ENCODE results near the gene NPHP4. TPM values are rescaled to one million over a fixed set of nuclear protein-coding genes. Genes with fewer than 3 reads are reported as not detected.

NPHP4 gene
- total RNA-seq, 1 experiment from 2014 or later: 18.8 TPM

GRCh38 chr1:6010554-6010953 is 18.3 kb upstream of the NPHP4 start:
- Histone ChIP-seq H4K20me1 (ENCODE audit: low read length) (no peaks in the 10 kb centered on the region), H2AFZ (ENCODE audit: low read length) (no peak overlapping the region), H3K27ac (ENCODE audit: low read length) (no peak overlapping the region), H3K4me3 (ENCODE audit: low read length) (no peak overlapping the region), H3K79me2 (ENCODE audit: low read length) (no peaks in the 10 kb centered on the region), H3K9me2 (replicated peaks; ENCODE audit: low read length) (no peaks in the 10 kb centered on the region), H3K9ac (ENCODE audit: low read length) (no peak overlapping the region), H3K27me3 (ENCODE audit: low read length) (no peaks in the 10 kb centered on the region), H3K4me1 (ENCODE audit: insufficient read depth, low read length) (no peaks in the 10 kb centered on the region), H3K36me3 (ENCODE audit: low read depth, low read length) (no peaks in the 10 kb centered on the region), H3K4me2 (ENCODE audit: low read length) (no peak overlapping the region), H3K9me3 (ENCODE audit: low read length) (no peaks in the 10 kb centered on the region), H3F3A (ENCODE audit: low read length, unreplicated experiment) (no peaks in the 10 kb centered on the region)
- no TSS peak for BruUV-seq (replicated peaks)
- POLR2A ChIA-PET (ENCODE audit: unreplicated experiment): no interaction called here
- DNase-seq: no peak
- TF ChIP-seq EZH2phosphoT487 (IDR thresholded peaks at IDR 0.05; ENCODE audit: borderline replicate concordance, low read length) (no peak), EZH2 (IDR thresholded peaks at IDR 0.05; ENCODE audit: low read length, unreplicated experiment) (no peak), CTCF (conservative IDR thresholded peaks at IDR 0.05; ENCODE audit: low read depth, low read length) (no peak)
- intact Hi-C loops (cut with micrococcal nuclease): no loop called here
- CTCF ChIA-PET: no interaction called here
- ATAC-seq: no peak

- Histone ChIP-seq H4K20me1 (ENCODE audit: low read length) (no peaks in the 10 kb centered on the region), H3K9me2 (replicated peaks; ENCODE audit: low read length) (no peaks in the 10 kb centered on the region), H3K9ac (ENCODE audit: low read length) (no peak overlapping the region), H3K4me1 (ENCODE audit: insufficient read depth, low read length) (no peaks in the 10 kb centered on the region), H3K36me3 (ENCODE audit: low read depth, low read length) (no peaks in the 10 kb centered on the region), H3K27me3 (ENCODE audit: low read length) (no peaks in the 10 kb centered on the region), H3K4me3 (ENCODE audit: low read length) (no peak overlapping the region), H2AFZ (ENCODE audit: low read length) (no peak overlapping the region), H3K27ac (ENCODE audit: low read length) (no peak overlapping the region), H3K4me2 (ENCODE audit: low read length) (no peak overlapping the region), H3K79me2 (ENCODE audit: low read length) (no peaks in the 10 kb centered on the region), H3K9me3 (ENCODE audit: low read length) (no peaks in the 10 kb centered on the region), H3F3A (ENCODE audit: low read length, unreplicated experiment) (no peaks in the 10 kb centered on the region)
- intact Hi-C loops (cut with micrococcal nuclease): no loop called here
- TF ChIP-seq EZH2 (IDR thresholded peaks at IDR 0.05; ENCODE audit: low read length, unreplicated experiment) (no peak), EZH2phosphoT487 (IDR thresholded peaks at IDR 0.05; ENCODE audit: borderline replicate concordance, low read length) (no peak), CTCF (conservative IDR thresholded peaks at IDR 0.05; ENCODE audit: low read depth, low read length) (no peak)
- ATAC-seq: peak; percentile 18; the same call in 1 of the 2 replicates
- no TSS peak for BruUV-seq (replicated peaks)
- POLR2A ChIA-PET (ENCODE audit: unreplicated experiment): no interaction called here
- CTCF ChIA-PET: no interaction called here
- no peak for DNase-seq
Measured at GRCh38 chr1:6009120-6010040, 17.2 kb upstream of the NPHP4 start.

- Histone ChIP-seq H3K79me2 (ENCODE audit: low read length) (no peaks in the 10 kb centered on the region), H3K9me3 (ENCODE audit: low read length) (no peaks in the 10 kb centered on the region), H3K9ac (ENCODE audit: low read length) (no peak overlapping the region), H3F3A (ENCODE audit: low read length, unreplicated experiment) (no peaks in the 10 kb centered on the region), H3K4me1 (ENCODE audit: insufficient read depth, low read length) (no peaks in the 10 kb centered on the region), H3K36me3 (ENCODE audit: low read depth, low read length) (no peaks in the 10 kb centered on the region), H3K27me3 (ENCODE audit: low read length) (no peaks in the 10 kb centered on the region), H3K4me2 (ENCODE audit: low read length) (no peak overlapping the region), H3K9me2 (replicated peaks; ENCODE audit: low read length) (no peaks in the 10 kb centered on the region), H3K4me3 (ENCODE audit: low read length) (no peak overlapping the region), H4K20me1 (ENCODE audit: low read length) (no peaks in the 10 kb centered on the region), H3K27ac (ENCODE audit: low read length) (no peak overlapping the region), H2AFZ (ENCODE audit: low read length) (no peak overlapping the region)
- TF ChIP-seq CTCF (conservative IDR thresholded peaks at IDR 0.05; ENCODE audit: low read depth, low read length) (no peak), EZH2phosphoT487 (IDR thresholded peaks at IDR 0.05; ENCODE audit: borderline replicate concordance, low read length) (no peak), EZH2 (IDR thresholded peaks at IDR 0.05; ENCODE audit: low read length, unreplicated experiment) (no peak)
- intact Hi-C loops (cut with micrococcal nuclease): no loop called here
- POLR2A ChIA-PET (ENCODE audit: unreplicated experiment): no interaction called here
- DNase-seq (no peak), ATAC-seq (no peak)
- CTCF ChIA-PET: no interaction called here
- BruUV-seq (replicated peaks): no TSS peak
Measured at GRCh38 chr1:6008696-6009095, 16.5 kb upstream of the NPHP4 start.
